ENCODE measurements around the gene RNPEPL1. TPM values are rescaled to one million over a fixed set of nuclear protein-coding genes. Genes with fewer than 3 reads are reported as not detected.

Gene RNPEPL1
- total RNA-seq, 3 donors from 2014 or later: 40.9 to 46.0 (median 42.9) TPM

DNA sequence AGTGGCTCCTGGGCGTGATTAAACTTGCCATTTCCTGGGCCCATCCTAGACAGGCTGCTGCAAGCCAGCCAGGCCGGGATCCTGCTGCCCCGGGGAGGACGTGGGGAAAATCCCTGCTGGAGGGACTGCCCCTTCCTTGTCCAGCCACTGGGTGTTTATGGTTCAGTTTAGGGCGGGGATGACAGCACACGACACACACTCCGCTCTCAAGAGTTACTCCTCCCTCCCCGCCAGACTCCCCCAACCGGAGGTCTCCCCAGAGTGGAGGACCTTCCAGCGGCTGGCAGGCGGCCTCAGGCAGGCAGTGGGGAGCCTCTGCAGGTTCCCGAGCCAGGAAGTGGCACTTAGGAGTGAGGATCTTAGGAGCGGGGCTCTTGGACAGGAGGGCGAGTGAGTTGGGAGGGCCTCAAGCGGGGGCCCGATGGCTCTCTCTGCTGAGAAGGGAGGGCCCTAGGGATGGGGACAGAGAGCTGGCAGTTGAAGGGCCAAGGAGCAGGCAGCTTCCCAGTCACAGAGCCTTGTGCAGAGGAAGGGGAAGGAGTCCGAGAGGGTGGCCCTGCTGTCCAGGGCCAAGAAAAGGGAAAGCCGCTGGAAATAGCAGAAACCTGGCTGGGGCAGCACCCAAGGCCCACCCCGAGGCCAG, 51.3 kb downstream of the RNPEPL1 start:
- H3K4me3 Mint-ChIP-seq: no peak overlapping the region
- ATAC-seq: no peak
- no peaks in the 10 kb centered on the region for H3K27me3 Mint-ChIP-seq (ENCODE audit: low read depth)
- DNase-seq: peak; percentile 2
- H3K9me3 Mint-ChIP-seq: peaks cover 4% of the 10 kb centered on the region
- H3K4me1 Mint-ChIP-seq (ENCODE audit: low read depth): peaks cover 30% of the 10 kb centered on the region
- H3K36me3 Mint-ChIP-seq (ENCODE audit: insufficient read depth): peaks cover 7% of the 10 kb centered on the region

DNA sequence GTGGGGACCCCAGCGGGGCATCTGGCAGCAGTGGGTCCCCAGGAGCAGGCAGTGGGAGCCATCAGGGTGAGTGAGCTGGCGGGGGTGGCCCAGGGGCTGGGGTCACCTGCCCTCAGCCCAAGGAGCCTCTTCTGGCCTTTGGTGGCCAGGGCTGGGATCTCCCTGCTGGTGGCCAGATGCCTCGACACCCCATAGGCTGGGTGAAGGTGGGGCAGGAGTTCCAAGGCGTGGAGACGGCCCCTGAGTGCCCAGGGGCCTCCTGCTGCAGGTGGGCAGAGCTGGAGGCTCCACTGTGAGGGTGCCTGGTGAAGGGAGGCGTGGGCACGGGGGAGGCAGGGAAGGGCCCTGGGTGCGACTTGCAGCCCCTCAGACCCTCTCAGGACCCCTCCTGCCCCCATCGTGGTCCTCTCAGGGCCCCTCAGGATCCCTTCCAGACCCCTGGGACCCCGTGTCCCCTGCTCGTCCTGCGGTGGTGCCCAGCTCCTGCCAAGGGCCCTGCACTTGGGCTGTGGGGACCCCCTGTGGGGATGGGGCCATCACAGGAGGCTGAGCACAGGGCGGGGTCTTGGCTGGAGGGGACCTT, 52.0 kb downstream of the RNPEPL1 start:
- H3K36me3 Mint-ChIP-seq (ENCODE audit: insufficient read depth): peaks cover 7% of the 10 kb centered on the region
- H3K9me3 Mint-ChIP-seq: peaks cover 4% of the 10 kb centered on the region
- DNase-seq (no peak), ATAC-seq (no peak)
- H3K4me1 Mint-ChIP-seq (ENCODE audit: low read depth): peaks cover 36% of the 10 kb centered on the region
- no peak overlapping the region for H3K4me3 Mint-ChIP-seq
- H3K27me3 Mint-ChIP-seq (ENCODE audit: low read depth): no peaks in the 10 kb centered on the region

DNA sequence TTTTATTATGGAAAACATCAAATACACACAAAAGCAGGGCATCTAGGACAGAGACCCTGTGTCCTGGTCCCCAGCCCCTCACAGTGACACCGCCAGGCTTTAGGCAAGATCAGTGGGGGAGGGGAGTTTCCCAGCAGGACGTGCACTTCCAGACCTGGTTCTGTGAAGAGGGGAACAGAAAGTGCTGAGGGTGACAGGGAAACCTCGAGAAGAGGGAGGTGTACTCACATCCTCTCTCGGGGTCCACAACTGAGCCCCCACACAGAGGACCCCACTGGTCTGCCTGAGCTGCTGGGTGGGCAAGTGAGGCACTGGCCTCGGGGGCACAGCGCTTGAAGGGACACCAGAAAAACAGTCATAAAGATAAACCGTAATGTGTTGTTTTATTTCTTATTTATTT, 52.6 kb downstream of the RNPEPL1 start:
- H3K27me3 Mint-ChIP-seq (ENCODE audit: low read depth): no peaks in the 10 kb centered on the region
- peaks cover 4% of the 10 kb centered on the region for H3K9me3 Mint-ChIP-seq
- peaks cover 7% of the 10 kb centered on the region for H3K36me3 Mint-ChIP-seq (ENCODE audit: insufficient read depth)
- H3K4me1 Mint-ChIP-seq (ENCODE audit: low read depth): peaks cover 41% of the 10 kb centered on the region
- no peak for ATAC-seq
- DNase-seq: no peak
- no peak overlapping the region for H3K4me3 Mint-ChIP-seq

DNA sequence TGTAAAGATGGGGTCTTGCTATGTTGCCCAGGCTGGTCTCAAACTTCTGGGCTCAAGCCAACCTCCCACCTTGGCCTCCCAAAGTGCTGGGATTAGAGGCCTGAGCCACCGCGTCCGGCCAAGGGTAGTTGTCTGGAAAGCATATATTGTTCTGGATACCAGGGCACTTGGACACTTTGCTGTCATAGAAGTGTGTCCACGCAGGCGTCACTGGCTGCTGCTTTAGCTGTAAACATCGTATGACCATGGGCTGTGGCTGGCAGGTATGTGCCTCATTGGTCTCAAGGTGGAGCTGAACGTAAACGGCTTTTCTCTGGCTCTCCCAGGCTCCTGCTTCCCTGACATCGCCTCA, 53.8 kb downstream of the RNPEPL1 start:
- peaks cover 7% of the 10 kb centered on the region for H3K36me3 Mint-ChIP-seq (ENCODE audit: insufficient read depth)
- ATAC-seq (no peak), DNase-seq (no peak)
- peaks cover 49% of the 10 kb centered on the region for H3K4me1 Mint-ChIP-seq (ENCODE audit: low read depth)
- no peak overlapping the region for H3K4me3 Mint-ChIP-seq
- H3K27me3 Mint-ChIP-seq (ENCODE audit: low read depth): no peaks in the 10 kb centered on the region
- no peaks in the 10 kb centered on the region for H3K9me3 Mint-ChIP-seq

DNA sequence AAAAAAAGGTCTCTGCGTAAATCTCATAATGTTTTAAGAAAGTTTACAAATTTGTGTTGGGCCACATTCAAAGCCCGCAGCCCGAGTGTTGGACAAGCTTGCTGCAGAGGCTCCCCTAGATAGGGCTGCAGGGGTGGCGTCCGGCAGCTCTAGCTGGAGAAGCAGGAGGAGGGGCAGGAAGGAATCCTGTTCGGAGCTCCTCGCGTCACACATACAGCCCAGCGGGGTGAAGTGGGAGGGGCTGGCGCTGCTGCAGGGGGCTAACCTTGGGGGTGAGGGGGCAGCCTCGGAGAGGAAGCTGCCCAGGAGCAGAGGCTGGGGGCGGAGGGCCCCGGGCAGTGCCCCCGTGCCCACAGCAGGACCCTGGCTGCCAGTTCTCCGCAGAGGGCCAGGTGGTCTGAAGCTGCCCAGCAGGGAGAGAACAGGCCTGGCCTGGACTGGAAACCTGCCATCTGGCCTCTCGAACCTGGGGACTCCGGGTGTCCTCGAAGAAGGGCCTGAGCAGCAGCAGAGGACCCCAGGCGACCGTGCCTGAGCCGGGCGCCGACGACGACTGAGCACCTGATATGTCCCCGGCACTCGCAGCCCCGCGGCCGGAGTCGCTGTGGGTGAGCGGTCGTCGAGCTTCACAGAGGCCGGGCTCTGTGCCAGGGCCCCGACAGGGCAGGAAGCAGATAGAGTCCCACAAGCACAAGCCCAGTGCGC, 54.4 kb downstream of the RNPEPL1 start:
- Mint-ChIP-seq H3K4me1 (ENCODE audit: low read depth) (peaks cover 54% of the 10 kb centered on the region), H3K36me3 (ENCODE audit: insufficient read depth) (peaks cover 7% of the 10 kb centered on the region), H3K27me3 (ENCODE audit: low read depth) (no peaks in the 10 kb centered on the region), H3K9me3 (no peaks in the 10 kb centered on the region), H3K4me3 (no peak overlapping the region)
- ATAC-seq (no peak), DNase-seq (peak; percentile 51)

- peaks cover 54% of the 10 kb centered on the region for H3K4me1 Mint-ChIP-seq (ENCODE audit: low read depth)
- H3K9me3 Mint-ChIP-seq: no peaks in the 10 kb centered on the region
- no peak overlapping the region for H3K4me3 Mint-ChIP-seq
- ATAC-seq (no peak), DNase-seq (no peak)
- H3K27me3 Mint-ChIP-seq (ENCODE audit: low read depth): no peaks in the 10 kb centered on the region
- peaks cover 6% of the 10 kb centered on the region for H3K36me3 Mint-ChIP-seq (ENCODE audit: insufficient read depth)
These were observed 55.3 kb downstream of the RNPEPL1 start for GRCh38 chr2:240623531-240624010.

- DNase-seq (no peak), ATAC-seq (no peak)
- no peaks in the 10 kb centered on the region for H3K9me3 Mint-ChIP-seq
- peak overlapping the region; percentile 45 for H3K4me3 Mint-ChIP-seq
- H3K36me3 Mint-ChIP-seq (ENCODE audit: insufficient read depth): no peaks in the 10 kb centered on the region
- H3K4me1 Mint-ChIP-seq (ENCODE audit: low read depth): peaks cover 54% of the 10 kb centered on the region
- H3K27me3 Mint-ChIP-seq (ENCODE audit: low read depth): no peaks in the 10 kb centered on the region
These were observed 56.0 kb downstream of the RNPEPL1 start for GRCh38 chr2:240624011-240624949.

DNA sequence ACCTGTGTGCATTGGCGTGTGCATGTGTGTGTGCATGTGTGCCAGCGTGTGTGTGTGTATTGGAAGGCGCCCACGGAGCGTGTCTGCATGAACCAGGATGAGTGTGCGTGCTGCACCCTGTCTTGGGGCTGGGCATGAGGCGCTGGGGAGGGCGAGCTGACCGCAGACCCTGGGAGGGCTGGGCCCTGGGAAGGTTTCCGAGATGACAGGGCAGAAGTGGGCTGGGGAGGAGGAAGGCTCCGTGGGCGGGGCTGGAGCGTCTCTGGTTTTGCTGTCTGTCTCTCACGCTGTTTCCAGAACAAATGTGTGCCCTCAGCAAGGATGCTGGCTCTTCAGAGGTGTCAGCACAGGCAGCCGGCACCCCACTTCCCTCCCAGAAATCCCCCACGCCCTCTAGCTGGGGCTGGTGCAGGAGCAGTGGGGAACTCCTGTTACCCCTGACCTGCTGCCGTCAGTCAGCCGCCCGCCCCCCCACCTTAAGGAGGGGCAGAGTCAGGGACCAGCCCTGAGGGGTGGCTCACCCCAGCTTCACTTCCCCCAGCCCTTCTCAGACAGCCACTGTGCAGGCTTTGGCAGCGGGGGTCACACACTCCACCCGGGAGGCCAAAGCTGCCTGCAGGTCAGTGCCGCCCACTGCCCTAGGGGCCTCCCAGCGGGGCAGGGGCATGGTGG, 56.8 kb downstream of the RNPEPL1 start, which contains the start of gene GPR35:
GPR35 (plus strand) TSS at position 531 of the 672 bp plus-strand sequence. CDS start 4,473 bp downstream, outside the sequence.
- no peaks in the 10 kb centered on the region for H3K9me3 Mint-ChIP-seq
- peaks cover 54% of the 10 kb centered on the region for H3K4me1 Mint-ChIP-seq (ENCODE audit: low read depth)

DNA sequence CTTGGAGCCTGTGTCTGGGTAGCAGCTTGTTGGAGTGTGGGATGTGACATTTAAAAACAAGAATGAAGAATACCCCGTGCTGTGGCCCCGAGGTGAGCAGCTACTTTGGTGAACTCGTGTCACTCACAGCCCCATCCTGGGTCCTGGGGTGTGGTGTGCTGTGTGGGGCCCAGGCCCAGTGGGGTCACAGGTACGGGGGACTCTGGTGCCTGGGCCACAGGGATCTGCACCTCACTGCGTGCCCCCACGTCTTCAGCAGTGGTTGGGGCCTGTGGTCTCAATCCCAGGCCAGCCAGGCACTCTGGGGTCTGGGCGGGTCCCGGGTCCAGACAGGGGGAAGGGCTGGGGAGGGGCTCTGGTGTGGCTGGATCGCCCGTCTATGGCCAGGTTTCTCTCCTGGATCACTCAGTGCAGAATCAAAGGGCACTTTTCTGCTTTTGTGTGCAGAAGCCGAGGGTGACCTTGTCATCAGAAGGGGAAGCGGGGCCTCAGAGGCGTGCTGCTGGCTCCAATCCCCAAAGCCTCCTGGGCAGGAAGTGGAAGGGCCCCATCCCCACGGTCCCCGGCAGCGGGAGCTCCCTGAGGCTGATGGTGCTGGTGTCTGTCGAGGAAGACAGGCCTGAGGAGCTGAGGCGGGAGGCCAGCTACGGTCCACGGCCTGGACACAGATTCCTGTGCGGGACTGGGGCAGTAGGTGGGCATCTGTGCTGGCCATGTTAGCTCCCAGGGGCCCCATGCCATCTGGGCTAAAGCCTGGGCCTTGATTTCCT, 58.4 kb downstream of the RNPEPL1 start:
- DNase-seq (peak; percentile 7), ATAC-seq (peak; percentile 6 to 15)
- Mint-ChIP-seq H3K4me1 (ENCODE audit: low read depth) (peaks cover 44% of the 10 kb centered on the region), H3K36me3 (ENCODE audit: insufficient read depth) (no peaks in the 10 kb centered on the region), H3K9me3 (no peaks in the 10 kb centered on the region), H3K27me3 (ENCODE audit: low read depth) (no peaks in the 10 kb centered on the region), H3K4me3 (no peak overlapping the region)

More for the DNA sequence above, 56.8 kb downstream of the RNPEPL1 start, which contains the start of gene GPR35:
- DNase-seq (peak; percentile 75), ATAC-seq (peak; percentile 39 to 45)
- Mint-ChIP-seq H3K4me3 (peak within 1 kb of the TSS; percentile 45), H3K36me3 (ENCODE audit: insufficient read depth) (no peaks in the 10 kb centered on the region), H3K27me3 (ENCODE audit: low read depth) (no peaks in the 10 kb centered on the region)

GRCh38 chr2:240627736-240628506, 59.6 kb downstream of the RNPEPL1 start:
- Mint-ChIP-seq H3K4me3 (no peak overlapping the region), H3K9me3 (peaks cover under 1% of the 10 kb centered on the region)
- ATAC-seq: no peak

GRCh38 chr2:240628507-240628807, 60.2 kb downstream of the RNPEPL1 start:
- ATAC-seq (no peak), DNase-seq (no peak)
- Mint-ChIP-seq H3K27me3 (ENCODE audit: low read depth) (no peaks in the 10 kb centered on the region), H3K4me1 (ENCODE audit: low read depth) (peaks cover 30% of the 10 kb centered on the region), H3K4me3 (no peak overlapping the region), H3K36me3 (ENCODE audit: insufficient read depth) (no peaks in the 10 kb centered on the region), H3K9me3 (peaks cover 6% of the 10 kb centered on the region)

More at GRCh38 chr2:240627736-240628506, 59.6 kb downstream of the RNPEPL1 start:
- no peaks in the 10 kb centered on the region for H3K27me3 Mint-ChIP-seq (ENCODE audit: low read depth)
- peaks cover 34% of the 10 kb centered on the region for H3K4me1 Mint-ChIP-seq (ENCODE audit: low read depth)
- H3K36me3 Mint-ChIP-seq (ENCODE audit: insufficient read depth): no peaks in the 10 kb centered on the region
- no peak for DNase-seq

- no peak overlapping the region for H3K4me3 Mint-ChIP-seq
- H3K4me1 Mint-ChIP-seq (ENCODE audit: low read depth): peaks cover 26% of the 10 kb centered on the region
- DNase-seq (no peak), ATAC-seq (no peak)
- peaks cover 9% of the 10 kb centered on the region for H3K9me3 Mint-ChIP-seq
- H3K36me3 Mint-ChIP-seq (ENCODE audit: insufficient read depth): no peaks in the 10 kb centered on the region
- no peaks in the 10 kb centered on the region for H3K27me3 Mint-ChIP-seq (ENCODE audit: low read depth)
These were observed 60.7 kb downstream of the RNPEPL1 start for GRCh38 chr2:240628808-240629618.

Measured in activated T-cell treated with anti-CD3 and anti-CD28 coated beads, Interleukin-2, amount 50 U/mL, for 4 hours (primary cell).